Lower leg skin (tissue), 4 donors: ENCODE results near the gene ERBB2. TPM values are rescaled to one million over a fixed set of nuclear protein-coding genes. Genes with fewer than 3 reads are reported as not detected.
"Not testable (repeated sequence)": the region's sequence is repeated elsewhere in the genome, so short reads cannot be mapped to it uniquely, and the experiment has no call there.

Experiments
- DNase-seq, 2 donors: peaks; one replicate each; pipeline ENCODE4 v3.0.0-alpha.2; 2019; ENCODE audit warnings: low spot score in 2 of 2
- H3K4me3 ChIP-seq: fragments of 200-600 bp; sonication (generic); 2 replicates; pipeline ENCODE4 v1.5.1; 2017; ENCODE audit warnings: mild to moderate bottlenecking, low read depth; ENCODE audit not compliant: poor library complexity, severe bottlenecking
- POLR2A ChIP-seq, 2 donors: fragments of 450-650 bp; IDR thresholded peaks; one replicate each; pipeline ENCODE4 v1.6.1; 2016 to 2017; ENCODE audit warnings: antibody characterized with exemption in 2 of 2, mild to moderate bottlenecking in 1 of 2, moderate library complexity in 1 of 2
- WGBS, 2 donors: methylation state at CpG; one replicate each; pipeline ENCODE4 v1.1.5; 2018; 5-methylcytosine and 5-hydroxymethylcytosine counted together
- intact Hi-C: fragments of 100-400 bp; cut with DNase I; formaldehyde crosslinking; loops from one replicate; pipeline ENCODE4 v1.15.0; 2023; ENCODE audit warnings: low total_unique reads
- total RNA-seq, 4 donors: library from RNA; depleted of rRNA; stranded (reverse); fragments of >200 nt; gene quantifications; one replicate each; pipeline ENCODE4 v1.1.0, GENCODE V29; 2016
- TF ChIP-seq, protein P1 (sequence below), 3 donors: fragments of 450-650 bp; IDR thresholded peaks; one replicate each; pipeline ENCODE4 v1.5.1; 2016; ENCODE audit warnings: antibody characterized with exemption in 3 of 3, mild to moderate bottlenecking in 3 of 3, moderate library complexity in 2 of 3

The ERBB2 gene
- total RNA-seq, 4 donors from 2014 or later: 181 to 244 (median 191) TPM

GRCh38 chr17:39722965-39723848, 23.3 kb downstream of the ERBB2 start:
- no peak overlapping the region for H3K4me3 ChIP-seq
- intact Hi-C loops: no loop called here
- WGBS, 2 donors: 78 to 80% methylated on average over 34 of the region's 34 CpGs
- TF ChIP-seq, protein P1, sequence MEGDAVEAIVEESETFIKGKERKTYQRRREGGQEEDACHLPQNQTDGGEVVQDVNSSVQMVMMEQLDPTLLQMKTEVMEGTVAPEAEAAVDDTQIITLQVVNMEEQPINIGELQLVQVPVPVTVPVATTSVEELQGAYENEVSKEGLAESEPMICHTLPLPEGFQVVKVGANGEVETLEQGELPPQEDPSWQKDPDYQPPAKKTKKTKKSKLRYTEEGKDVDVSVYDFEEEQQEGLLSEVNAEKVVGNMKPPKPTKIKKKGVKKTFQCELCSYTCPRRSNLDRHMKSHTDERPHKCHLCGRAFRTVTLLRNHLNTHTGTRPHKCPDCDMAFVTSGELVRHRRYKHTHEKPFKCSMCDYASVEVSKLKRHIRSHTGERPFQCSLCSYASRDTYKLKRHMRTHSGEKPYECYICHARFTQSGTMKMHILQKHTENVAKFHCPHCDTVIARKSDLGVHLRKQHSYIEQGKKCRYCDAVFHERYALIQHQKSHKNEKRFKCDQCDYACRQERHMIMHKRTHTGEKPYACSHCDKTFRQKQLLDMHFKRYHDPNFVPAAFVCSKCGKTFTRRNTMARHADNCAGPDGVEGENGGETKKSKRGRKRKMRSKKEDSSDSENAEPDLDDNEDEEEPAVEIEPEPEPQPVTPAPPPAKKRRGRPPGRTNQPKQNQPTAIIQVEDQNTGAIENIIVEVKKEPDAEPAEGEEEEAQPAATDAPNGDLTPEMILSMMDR (IDR thresholded peaks at IDR 0.05): no peak
- no peak for DNase-seq

- 93% methylated on average over 12 to 13 of the region's 13 CpGs for WGBS, 2 donors
- intact Hi-C loops: no loop called here
- no peak for DNase-seq
- H3K4me3 ChIP-seq: no peak overlapping the region
- TF ChIP-seq, protein P1 (IDR thresholded peaks at IDR 0.05): no peak
- no peak for TF ChIP-seq POLR2A (IDR thresholded peaks at IDR 0.05)
These were observed 24.9 kb downstream of the ERBB2 start for GRCh38 chr17:39724731-39725130.

- DNase-seq, intact Hi-C loops, H3K4me3 ChIP-seq: not testable (repeated sequence)
- WGBS, 2 donors: 96 to 100% methylated on average over 1 of the region's 1 CpG
These were observed 26.1 kb downstream of the ERBB2 start for GRCh38 chr17:39725923-39726322.

- TF ChIP-seq POLR2A (IDR thresholded peaks at IDR 0.05): no peak
- TF ChIP-seq, protein P1 (IDR thresholded peaks at IDR 0.05): no peak
- intact Hi-C loops: no loop called here
- H3K4me3 ChIP-seq: no peak overlapping the region
- 97% methylated on average over 8 of the region's 9 CpGs for WGBS, 2 donors
- DNase-seq: no peak
These were observed 26.8 kb downstream of the ERBB2 start for GRCh38 chr17:39726617-39727016.

DNA sequence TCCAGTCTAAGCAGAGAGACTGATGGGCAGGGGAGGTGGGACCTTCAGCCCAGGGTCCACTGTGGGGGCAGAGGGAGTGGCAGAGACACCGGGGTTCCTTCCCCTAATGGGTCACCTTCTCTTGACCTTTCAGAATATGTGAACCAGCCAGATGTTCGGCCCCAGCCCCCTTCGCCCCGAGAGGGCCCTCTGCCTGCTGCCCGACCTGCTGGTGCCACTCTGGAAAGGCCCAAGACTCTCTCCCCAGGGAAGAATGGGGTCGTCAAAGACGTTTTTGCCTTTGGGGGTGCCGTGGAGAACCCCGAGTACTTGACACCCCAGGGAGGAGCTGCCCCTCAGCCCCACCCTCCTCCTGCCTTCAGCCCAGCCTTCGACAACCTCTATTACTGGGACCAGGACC, 27.7 kb downstream of the ERBB2 start:
- intact Hi-C loops: no loop called here
- no peak overlapping the region for H3K4me3 ChIP-seq
- WGBS, 2 donors: 68 to 71% methylated on average over 10 of the region's 10 CpGs
- no peak for TF ChIP-seq POLR2A (IDR thresholded peaks at IDR 0.05)
- TF ChIP-seq, protein P1 (IDR thresholded peaks at IDR 0.05): no peak
- DNase-seq: no peak

GRCh38 chr17:39729280-39729851, 29.5 kb downstream of the ERBB2 start:
- no peak for DNase-seq
- TF ChIP-seq POLR2A (IDR thresholded peaks at IDR 0.05): no peak
- TF ChIP-seq, protein P1 (IDR thresholded peaks at IDR 0.05): no peak
- no peak overlapping the region for H3K4me3 ChIP-seq
- 81% methylated on average over 6 of the region's 6 CpGs for WGBS, 2 donors
- intact Hi-C loops: no loop called here
